Endothelial cell of umbilical vein (primary cell): ENCODE results near the gene CSH2. TPM values are rescaled to one million over a fixed set of nuclear protein-coding genes. Genes with fewer than 3 reads are reported as not detected.

Experiments used
- BruUV-seq: library from RNA; stranded (reverse); fragments of 400-500 nt; replicated peaks from 2 replicates; lab custom pipeline; 2021; lab: Mats Ljungman, UMichigan
- CTCF ChIA-PET: fragments of 300-600, 350-600 bp; sonication (Branson Sonifier 250); formaldehyde crosslinking; loops from one replicate; lab custom pipeline; 2021; ENCODE audit warnings: antibody characterized with exemption, inconsistent platforms; lab: Charles Lee
- POLR2A ChIA-PET: fragments of 300-600, 350-600 bp; sonication (Branson Sonifier 250); formaldehyde crosslinking; loops from one replicate; lab custom pipeline; 2021; ENCODE audit warnings: antibody characterized with exemption, inconsistent platforms; lab: Charles Lee
- DNase-seq: peaks from one replicate; pipeline ENCODE4 v3.0.0-alpha.2; 2011; ENCODE audit warnings: low read depth, low spot score
- FAIRE-seq: peaks from 2 replicates; lab custom pipeline; 2011; peaks lifted over from hg19 to GRCh38; lab: Jason Lieb, UNC
- H2AFZ ChIP-seq: 2 replicates; pipeline ENCODE4 v1.6.0; 2012; ENCODE audit warnings: low read depth, low read length, control low read depth, inconsistent platforms
- H3K27ac ChIP-seq: 2 replicates; pipeline ENCODE4 v1.5.1; 2011; ENCODE audit warnings: low read depth, mild to moderate bottlenecking, control low read depth, low read length, moderate library complexity; ENCODE audit not compliant: insufficient read depth
- H3K27me3 ChIP-seq, 2 experiments: 2 replicates each; pipeline versions ENCODE4 v1.6.0 to v1.6.1; 2011; ENCODE audit warnings: low read length in 2 of 2, mixed read lengths in 1 of 2; ENCODE audit not compliant: control insufficient read depth in 2 of 2, insufficient read depth in 2 of 2
- H3K36me3 ChIP-seq, 2 experiments: 2 replicates in 1 of 2; 3 replicates in 1 of 2; pipeline ENCODE4 v1.5.1; 2011; ENCODE audit warnings: low read length in 2 of 2, mild to moderate bottlenecking in 1 of 2, moderate library complexity in 1 of 2; ENCODE audit not compliant: control insufficient read depth in 2 of 2, insufficient read depth in 2 of 2; ENCODE audit errors: extremely low read depth in 1 of 2
- H3K4me1 ChIP-seq: 3 replicates; pipeline ENCODE4 v1.5.1; 2011; ENCODE audit warnings: mild to moderate bottlenecking, low read length; ENCODE audit not compliant: control insufficient read depth, insufficient read depth; ENCODE audit errors: extremely low read depth
- H3K4me2 ChIP-seq: 2 replicates; pipeline ENCODE4 v1.6.1; 2011; ENCODE audit warnings: low read length, control low read depth, mixed read lengths; ENCODE audit not compliant: insufficient read depth
- H3K4me3 ChIP-seq, 3 experiments: fragments of 200-600 bp in 1 of 3; sonication (generic), shearing (Covaris generic) in 1 of 3; replicated peaks in 1 of 3; 2 replicates each; pipeline ENCODE4 v1.5.1; 2011 to 2016; ENCODE audit warnings: control low read depth in 3 of 3, low read length in 3 of 3, mild to moderate bottlenecking in 2 of 3, inconsistent platforms in 1 of 3, low read depth in 1 of 3, moderate library complexity in 1 of 3; ENCODE audit not compliant: insufficient read depth in 1 of 3
- H3K79me2 ChIP-seq: 2 replicates; pipeline ENCODE4 v1.6.0; 2012; ENCODE audit warnings: low read length, inconsistent platforms; ENCODE audit not compliant: control insufficient read depth, insufficient read depth
- H3K9ac ChIP-seq: replicated peaks from 2 replicates; pipeline ENCODE3; 2011; ENCODE audit warnings: low read length, control low read depth; ENCODE audit not compliant: insufficient read depth; ENCODE audit errors: extremely low read depth
- H3K9me1 ChIP-seq: replicated peaks from 3 replicates; pipeline ENCODE4 v1.6.0; 2011; ENCODE audit warnings: mild to moderate bottlenecking, low read length; ENCODE audit not compliant: control insufficient read depth, insufficient read depth; ENCODE audit errors: extremely low read depth
- H3K9me3 ChIP-seq: replicated peaks from 2 replicates; pipeline ENCODE4 v1.5.1; 2012; ENCODE audit warnings: low read length, inconsistent platforms; ENCODE audit not compliant: control insufficient read depth, insufficient read depth
- H4K20me1 ChIP-seq: replicated peaks from 2 replicates; pipeline ENCODE3; 2011; ENCODE audit warnings: mild to moderate bottlenecking, low read length; ENCODE audit not compliant: control insufficient read depth, insufficient read depth; ENCODE audit errors: extremely low read depth
- CTCF ChIP-seq, 2 donors: IDR thresholded peaks; 1 replicate in 1 of 2; 2 replicates in 1 of 2; pipeline ENCODE4 v1.5.1; 2011; ENCODE audit warnings: low read length in 2 of 2, mild to moderate bottlenecking in 2 of 2, moderate library complexity in 2 of 2, control low read depth in 1 of 2, inconsistent platforms in 1 of 2, low read depth in 1 of 2; ENCODE audit not compliant: insufficient read depth in 1 of 2; ENCODE audit errors: extremely low read depth in 1 of 2
- EZH2 ChIP-seq: IDR thresholded peaks from 2 replicates; pipeline ENCODE4 v1.6.1; 2012; ENCODE audit warnings: borderline replicate concordance, low read depth, mild to moderate bottlenecking, moderate library complexity, low read length, inconsistent platforms; ENCODE audit not compliant: severe bottlenecking
- FOS ChIP-seq: IDR thresholded peaks from 2 replicates; pipeline ENCODE4 v1.6.1; 2011; ENCODE audit warnings: mild to moderate bottlenecking, low read length, moderate library complexity, borderline replicate concordance; ENCODE audit not compliant: insufficient read depth
- GATA2 ChIP-seq: IDR thresholded peaks from 2 replicates; pipeline ENCODE4 v1.7.0; 2011; ENCODE audit warnings: low read depth, mild to moderate bottlenecking, moderate library complexity, mixed read lengths, low read length; ENCODE audit not compliant: insufficient read length, insufficient read depth
- JUN ChIP-seq: IDR thresholded peaks from 2 replicates; pipeline ENCODE4 v1.6.1; 2011; ENCODE audit warnings: borderline replicate concordance, low read depth; ENCODE audit not compliant: insufficient read length, insufficient read depth
- MAX ChIP-seq: IDR thresholded peaks from 2 replicates; pipeline ENCODE4 v1.6.1; 2011; ENCODE audit not compliant: insufficient read depth, insufficient read length
- MYC ChIP-seq: IDR thresholded peaks from one replicate; pipeline ENCODE4 v1.6.1; 2011; ENCODE audit warnings: mild to moderate bottlenecking, low read depth, low read length
- POLR2A ChIP-seq: IDR thresholded peaks from 2 replicates; pipeline ENCODE4 v1.6.1; 2012; ENCODE audit warnings: low read depth, mild to moderate bottlenecking, control low read depth, low read length
- POLR2AphosphoS5 ChIP-seq: IDR thresholded peaks from 2 replicates; pipeline ENCODE4 v1.6.1; 2012; ENCODE audit warnings: low read depth, mild to moderate bottlenecking, control low read depth, low read length, moderate library complexity; ENCODE audit not compliant: insufficient read depth
- dilution Hi-C: fragments of 300-500 bp; cut with MboI; formaldehyde crosslinking; loops from one replicate; pipeline ENCODE4 v1.15.0; 2019; ENCODE audit warnings: low sequenced_read_pairs; ENCODE audit not compliant: extremely low pct_ligation_motif_present
- intact Hi-C: fragments of 100-400 bp; cut with micrococcal nuclease; formaldehyde crosslinking; loops from one replicate; pipeline ENCODE4 v1.10.0; 2022
- polyA plus RNA-seq, 4 experiments: library from polyadenylated mRNA; depleted of rRNA in 3 of 4; stranded (reverse) in 3 of 4; unstranded in 1 of 4; fragments of >200 nt; gene quantifications; 2 replicates each; pipeline versions ENCODE4 v1.2.1 to v1.2.3, GENCODE V29; 2011 to 2012; ENCODE audit warnings: missing spikeins in 1 of 4
- total RNA-seq: library from RNA; stranded (reverse); gene quantifications from 2 replicates; pipeline ENCODE4 v1.2.3, GENCODE V29; 2021

Gene CSH2
- total and polyA plus RNA-seq, 2 donors (not counting 3 experiments of a cell fraction or from before 2014, with no cell fraction given), result not detected

DNA sequence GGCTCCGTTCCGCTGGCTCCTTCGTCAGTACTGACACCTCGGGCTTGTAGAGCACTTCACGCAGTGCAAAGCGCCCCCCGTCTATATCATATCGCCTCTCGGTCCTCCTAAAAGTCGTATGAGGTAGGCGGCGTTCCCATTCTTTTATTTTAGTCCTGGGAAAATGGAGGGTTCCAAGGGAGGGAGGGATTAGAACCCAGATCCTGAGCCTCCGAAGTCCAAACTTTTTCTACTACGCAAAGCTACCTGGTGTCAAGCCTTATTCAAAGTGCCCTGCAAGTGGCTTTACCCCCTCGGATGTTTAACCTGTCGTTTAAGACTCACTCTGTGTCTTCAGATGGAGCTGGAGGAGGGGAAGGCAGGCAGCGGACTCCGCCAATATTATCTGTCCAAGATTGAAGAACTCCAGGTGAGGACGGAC, 45.7 kb downstream of the CSH2 start:
- POLR2A ChIA-PET, result no interaction called here
- intact Hi-C loops (loop anchor here (1.0 to 10.0 kb wide), 4 partner anchors 13 to 1253 kb away; partner anchors contain the start of genes CYB561 and DDX42), dilution Hi-C loops (no loop called here)
- H3K4me1 ChIP-seq, result peaks cover 23% of the 10 kb centered on the region
- CTCF ChIA-PET, result interaction anchor here (1.5 kb wide), 1 partner anchor 29 kb away, joined by 5 read pairs; no protein-coding TSS in a partner anchor
- H3K9me3 ChIP-seq, result no peaks in the 10 kb centered on the region
- H3K4me2 ChIP-seq, result peak overlapping the region; percentile 78
- peak overlapping the region; percentile 86 for H3K9ac ChIP-seq
- H3K79me2 ChIP-seq, result peaks cover 42% of the 10 kb centered on the region
- no peaks in the 10 kb centered on the region for H3K9me1 ChIP-seq
- DNase-seq (no peak), FAIRE-seq (peak; percentile 67)
- H3K36me3 ChIP-seq, result peaks cover 41 to 58% of the 10 kb centered on the region in 2 experiments
- H3K27me3 ChIP-seq, result no peaks in the 10 kb centered on the region
- peak overlapping the region; percentile 47 to 81 (median 72) for H3K4me3 ChIP-seq
- TF ChIP-seq POLR2AphosphoS5, result no peak
- no peak for TF ChIP-seq MAX
- no peak for TF ChIP-seq FOS
- TF ChIP-seq JUN, result no peak
- no peak for TF ChIP-seq EZH2
- TF ChIP-seq MYC, result no peak
- no peak for TF ChIP-seq POLR2A
- no peak for TF ChIP-seq GATA2
- no peak for TF ChIP-seq CTCF (IDR thresholded peaks at IDR 0.05; ENCODE audit: extremely low read depth in 1 of 2, insufficient read depth in 1 of 2, low read depth in 1 of 2, low read length in 2 of 2)
- BruUV-seq, result no TSS peak
- no peaks in the 10 kb centered on the region for H4K20me1 ChIP-seq
- H3K27ac ChIP-seq, result peak overlapping the region; percentile 92
- H2AFZ ChIP-seq, result peak overlapping the region; percentile 1
